VCaP (cell line): ENCODE results near the gene ARRB1.

Experiments used
- H3K27ac ChIP-seq: fragments of 450-650 bp; 2 replicates; pipeline ENCODE4 v1.5.1; 2017
- TF ChIP-seq, protein P1 (sequence below): fragments of 450-650 bp; conservative IDR thresholded peaks from 2 replicates; pipeline ENCODE4 v1.5.1; 2017; ENCODE audit warnings: mild to moderate bottlenecking, moderate library complexity

The ARRB1 gene

GRCh38 chr11:75225794-75226193 is 125.7 kb downstream of the ARRB1 start:
- H3K27ac ChIP-seq = no peak overlapping the region
- TF ChIP-seq, protein P1, sequence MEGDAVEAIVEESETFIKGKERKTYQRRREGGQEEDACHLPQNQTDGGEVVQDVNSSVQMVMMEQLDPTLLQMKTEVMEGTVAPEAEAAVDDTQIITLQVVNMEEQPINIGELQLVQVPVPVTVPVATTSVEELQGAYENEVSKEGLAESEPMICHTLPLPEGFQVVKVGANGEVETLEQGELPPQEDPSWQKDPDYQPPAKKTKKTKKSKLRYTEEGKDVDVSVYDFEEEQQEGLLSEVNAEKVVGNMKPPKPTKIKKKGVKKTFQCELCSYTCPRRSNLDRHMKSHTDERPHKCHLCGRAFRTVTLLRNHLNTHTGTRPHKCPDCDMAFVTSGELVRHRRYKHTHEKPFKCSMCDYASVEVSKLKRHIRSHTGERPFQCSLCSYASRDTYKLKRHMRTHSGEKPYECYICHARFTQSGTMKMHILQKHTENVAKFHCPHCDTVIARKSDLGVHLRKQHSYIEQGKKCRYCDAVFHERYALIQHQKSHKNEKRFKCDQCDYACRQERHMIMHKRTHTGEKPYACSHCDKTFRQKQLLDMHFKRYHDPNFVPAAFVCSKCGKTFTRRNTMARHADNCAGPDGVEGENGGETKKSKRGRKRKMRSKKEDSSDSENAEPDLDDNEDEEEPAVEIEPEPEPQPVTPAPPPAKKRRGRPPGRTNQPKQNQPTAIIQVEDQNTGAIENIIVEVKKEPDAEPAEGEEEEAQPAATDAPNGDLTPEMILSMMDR = no peak

DNA sequence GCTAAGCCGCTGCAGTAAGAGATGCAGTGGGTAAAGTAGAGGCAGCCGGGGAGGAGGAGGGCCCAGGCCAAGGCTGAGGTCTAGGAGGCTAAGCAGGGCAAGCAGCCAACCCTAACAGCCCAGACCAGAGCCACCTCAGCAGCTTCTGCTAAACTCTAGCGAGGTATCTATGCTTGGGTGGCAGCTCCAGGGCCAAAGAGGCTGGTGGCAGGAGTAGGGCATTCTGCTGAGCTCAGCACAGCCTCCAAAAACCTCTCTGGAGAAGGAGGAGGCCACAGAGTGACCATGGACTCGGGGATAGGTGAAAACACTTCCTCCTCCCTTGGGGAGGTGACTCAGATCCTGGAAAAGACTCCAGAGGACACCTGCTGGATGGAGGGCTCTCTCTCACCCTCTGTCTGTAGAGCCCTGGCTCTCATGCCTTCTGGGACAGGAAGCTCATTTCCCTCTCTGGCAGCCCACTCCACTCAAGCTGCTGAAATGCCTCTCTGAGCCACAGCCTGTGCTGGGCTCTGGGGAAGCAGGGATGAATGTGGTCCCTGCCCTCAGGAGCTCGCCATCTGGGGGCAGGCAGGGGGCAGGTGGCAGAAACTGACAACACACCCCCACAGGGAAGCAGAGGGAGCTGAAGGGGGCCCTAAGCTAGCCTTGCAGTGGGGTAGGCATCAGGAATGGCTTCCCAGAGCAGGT is 127.4 kb downstream of the ARRB1 start:
- TF ChIP-seq, protein P1 = no peak
- H3K27ac ChIP-seq = no peak overlapping the region

GRCh38 chr11:75219869-75220268 is 131.6 kb downstream of the ARRB1 start:
- TF ChIP-seq, protein P1 = no peak
- no peak overlapping the region for H3K27ac ChIP-seq

DNA sequence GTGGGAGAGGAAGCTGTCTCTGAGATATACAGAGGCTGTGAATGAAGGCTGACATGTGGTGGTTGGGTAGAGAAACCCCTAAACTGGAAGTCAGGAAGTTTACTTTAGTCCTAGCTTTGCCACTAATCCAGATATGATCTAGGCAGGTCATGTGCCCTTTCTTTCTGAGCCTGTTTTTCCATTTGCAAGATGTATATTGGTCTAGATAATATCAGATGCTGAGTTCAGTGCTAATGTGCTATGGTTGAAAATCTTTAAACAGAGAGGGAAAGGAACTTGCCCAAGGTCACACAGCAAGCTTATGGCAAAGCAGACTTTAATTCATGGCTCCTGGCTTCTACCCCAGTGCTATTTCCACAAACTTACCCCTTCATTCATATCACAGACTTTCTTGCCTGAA is 136.6 kb downstream of the ARRB1 start:
- H3K27ac ChIP-seq = peak overlapping the region; percentile 79
- TF ChIP-seq, protein P1 = no peak

- TF ChIP-seq, protein P1 = peak; percentile 65
- H3K27ac ChIP-seq = peak overlapping the region; percentile 79
Measured at GRCh38 chr11:75214411-75214821, 137.0 kb downstream of the ARRB1 start.
